ENCODE measurements around the gene ADGRB2. TPM values are rescaled to one million over a fixed set of nuclear protein-coding genes. Genes with fewer than 3 reads are reported as not detected.

ADGRB2 gene
- total RNA-seq, 1 donor from 2014 or later = 15.8 TPM

GRCh38 chr1:31700468-31701090 is 63.6 kb downstream of the ADGRB2 start:
- no peaks in the 10 kb centered on the region for H3K36me3 Mint-ChIP-seq (ENCODE audit: unreplicated experiment)
- H3K27ac Mint-ChIP-seq (ENCODE audit: unreplicated experiment) = no peak overlapping the region
- H3K9me3 Mint-ChIP-seq (ENCODE audit: unreplicated experiment) = peaks cover 19% of the 10 kb centered on the region
- peaks cover 27% of the 10 kb centered on the region for H3K4me1 Mint-ChIP-seq (ENCODE audit: low read depth, unreplicated experiment)
- no peak for TF ChIP-seq CTCF (IDR thresholded peaks at IDR 0.05; ENCODE audit: partially characterized antibody, unreplicated experiment)
- H3K27me3 Mint-ChIP-seq (ENCODE audit: unreplicated experiment) = peaks cover 13% of the 10 kb centered on the region
- DNase-seq = no peak
- H3K4me3 Mint-ChIP-seq (ENCODE audit: unreplicated experiment) = peak overlapping the region; percentile 38

- H3K27ac Mint-ChIP-seq (ENCODE audit: unreplicated experiment) = peak overlapping the region; percentile 10
- no peak overlapping the region for H3K4me3 Mint-ChIP-seq (ENCODE audit: unreplicated experiment)
- peaks cover 18% of the 10 kb centered on the region for H3K9me3 Mint-ChIP-seq (ENCODE audit: unreplicated experiment)
- DNase-seq = no peak
- peaks cover 20% of the 10 kb centered on the region for H3K4me1 Mint-ChIP-seq (ENCODE audit: low read depth, unreplicated experiment)
- peaks cover 8% of the 10 kb centered on the region for H3K27me3 Mint-ChIP-seq (ENCODE audit: unreplicated experiment)
- no peak for TF ChIP-seq CTCF (IDR thresholded peaks at IDR 0.05; ENCODE audit: partially characterized antibody, unreplicated experiment)
- H3K36me3 Mint-ChIP-seq (ENCODE audit: unreplicated experiment) = no peaks in the 10 kb centered on the region
These were observed 64.7 kb downstream of the ADGRB2 start for GRCh38 chr1:31699341-31699891.

GRCh38 chr1:31697369-31697984 is 66.7 kb downstream of the ADGRB2 start:
- peaks cover 28% of the 10 kb centered on the region for H3K9me3 Mint-ChIP-seq (ENCODE audit: unreplicated experiment)
- no peaks in the 10 kb centered on the region for H3K36me3 Mint-ChIP-seq (ENCODE audit: unreplicated experiment)
- H3K4me3 Mint-ChIP-seq (ENCODE audit: unreplicated experiment) = peak overlapping the region; percentile 7
- peaks cover 25% of the 10 kb centered on the region for H3K4me1 Mint-ChIP-seq (ENCODE audit: low read depth, unreplicated experiment)
- TF ChIP-seq CTCF (IDR thresholded peaks at IDR 0.05; ENCODE audit: partially characterized antibody, unreplicated experiment) = no peak
- DNase-seq = no peak
- peaks cover 11% of the 10 kb centered on the region for H3K27me3 Mint-ChIP-seq (ENCODE audit: unreplicated experiment)
- H3K27ac Mint-ChIP-seq (ENCODE audit: unreplicated experiment) = peak overlapping the region; percentile 41

GRCh38 chr1:31696242-31696641 is 67.9 kb downstream of the ADGRB2 start:
- no peak for DNase-seq
- Mint-ChIP-seq H3K4me1 (ENCODE audit: low read depth, unreplicated experiment) (peaks cover 26% of the 10 kb centered on the region), H3K36me3 (ENCODE audit: unreplicated experiment) (no peaks in the 10 kb centered on the region), H3K4me3 (ENCODE audit: unreplicated experiment) (no peak overlapping the region), H3K27me3 (ENCODE audit: unreplicated experiment) (peaks cover 12% of the 10 kb centered on the region), H3K27ac (ENCODE audit: unreplicated experiment) (no peak overlapping the region), H3K9me3 (ENCODE audit: unreplicated experiment) (peaks cover 28% of the 10 kb centered on the region)
- TF ChIP-seq CTCF (IDR thresholded peaks at IDR 0.05; ENCODE audit: partially characterized antibody, unreplicated experiment) = no peak

GRCh38 chr1:31695327-31695726 is 68.8 kb downstream of the ADGRB2 start:
- H3K27me3 Mint-ChIP-seq (ENCODE audit: unreplicated experiment) = peaks cover 12% of the 10 kb centered on the region
- H3K27ac Mint-ChIP-seq (ENCODE audit: unreplicated experiment) = no peak overlapping the region
- no peaks in the 10 kb centered on the region for H3K36me3 Mint-ChIP-seq (ENCODE audit: unreplicated experiment)
- H3K9me3 Mint-ChIP-seq (ENCODE audit: unreplicated experiment) = peaks cover 24% of the 10 kb centered on the region
- H3K4me1 Mint-ChIP-seq (ENCODE audit: low read depth, unreplicated experiment) = peaks cover 25% of the 10 kb centered on the region
- TF ChIP-seq CTCF (IDR thresholded peaks at IDR 0.05; ENCODE audit: partially characterized antibody, unreplicated experiment) = no peak
- DNase-seq = no peak
- H3K4me3 Mint-ChIP-seq (ENCODE audit: unreplicated experiment) = no peak overlapping the region

Data from glutamatergic neuron (in vitro differentiated cells).